ENCODE data around the gene SERPINB12.

GRCh38 chr18:63567276-63567675 lies 25.1 kb downstream of the SERPINB12 start:
- TF ChIP-seq SP7 (tag by site-specific recombination; IDR thresholded peaks at IDR 0.05) (no peak), ZBTB1 (tag by site-specific recombination; IDR thresholded peaks at IDR 0.05) (no peak), ZNF18 (tag by site-specific recombination; IDR thresholded peaks at IDR 0.05) (no peak), ZNF596 (tag by site-specific recombination; IDR thresholded peaks at IDR 0.05) (no peak), CTCF (tag by site-specific recombination; IDR thresholded peaks at IDR 0.05) (no peak), ZNF324 (tag by site-specific recombination; IDR thresholded peaks at IDR 0.05) (no peak), ZNF561 (tag by site-specific recombination; IDR thresholded peaks at IDR 0.05; ENCODE audit: borderline replicate concordance) (no peak), ZFHX2 (tag by site-specific recombination; conservative IDR thresholded peaks at IDR 0.05) (no peak), REST (tag by site-specific recombination; IDR thresholded peaks at IDR 0.05) (no peak), ZNF2 (tag by site-specific recombination; IDR thresholded peaks at IDR 0.05) (no peak), ZNF639 (tag by site-specific recombination; IDR thresholded peaks at IDR 0.05) (no peak), ZNF155 (tag by site-specific recombination; IDR thresholded peaks at IDR 0.05) (no peak), ZNF660 (tag by site-specific recombination; IDR thresholded peaks at IDR 0.05) (no peak), ZFP37 (tag by site-specific recombination; IDR thresholded peaks at IDR 0.05) (no peak)

All from HEK293 (cell line).